Measurements from ENCODE around the gene SH3BP2. TPM values are rescaled to one million over a fixed set of nuclear protein-coding genes. Genes with fewer than 3 reads are reported as not detected.

The SH3BP2 gene
- polyA plus RNA-seq, 1 donor (not counting 4 experiments of a cell fraction or from before 2014, with no cell fraction given), result 11.2 TPM

GRCh38 chr4:2860391-2861348, 67.8 kb downstream of the SH3BP2 start:
- TF ChIP-seq CTCF (optimal IDR thresholded peaks at IDR 0.05 in 1 of 3, IDR thresholded peaks at IDR 0.05 in 1 of 3, conservative IDR thresholded peaks at IDR 0.05 in 1 of 3; ENCODE audit: extremely low read depth in 1 of 3, insufficient read depth in 2 of 3, low read length in 3 of 3) (no peak), EZH2 (IDR thresholded peaks at IDR 0.05; ENCODE audit: low read length) (no peak)
- peaks cover 17% of the 10 kb centered on the region for H4K20me1 ChIP-seq (ENCODE audit: control insufficient read depth, extremely low read depth, insufficient read depth, low read length)
- no peak for DNase-seq (ENCODE audit: low read depth, low spot score)
- no peaks in the 10 kb centered on the region for H3K9me3 ChIP-seq (ENCODE audit: control insufficient read depth, low read depth, low read length)
- H3K9ac ChIP-seq (ENCODE audit: control insufficient read depth, extremely low read depth, insufficient read depth, low read length), result no peak overlapping the region
- H3K27me3 ChIP-seq (ENCODE audit: control insufficient read depth, extremely low read depth, insufficient read depth, low read length), result no peaks in the 10 kb centered on the region
- H3K4me1 ChIP-seq (ENCODE audit: control insufficient read depth, extremely low read depth, insufficient read depth, low read length), result peaks cover 12% of the 10 kb centered on the region
- peaks cover 95% of the 10 kb centered on the region for H3K79me2 ChIP-seq (ENCODE audit: control insufficient read depth, insufficient read depth, low read length)
- dilution Hi-C loops (cut with MboI; ENCODE audit: extremely low pct_ligation_motif_present, low sequenced_read_pairs), result no loop called here
- no peak overlapping the region for H3K27ac ChIP-seq (ENCODE audit: control insufficient read depth, insufficient read depth, low read length)
- no peak overlapping the region for H2AFZ ChIP-seq (ENCODE audit: control insufficient read depth, low read length)
- no peaks in the 10 kb centered on the region for H3K36me3 ChIP-seq (ENCODE audit: control insufficient read depth in 2 of 2, extremely low read depth in 1 of 2, insufficient read depth in 2 of 2, low read length in 2 of 2)
- peaks cover 4% of the 10 kb centered on the region for H3K9me1 ChIP-seq (ENCODE audit: control insufficient read depth, extremely low read depth, insufficient read depth, low read length)
- H3K4me2 ChIP-seq (ENCODE audit: control insufficient read depth, extremely low read depth, insufficient read depth, low read depth, low read length), result no peak overlapping the region
- H3K4me3 ChIP-seq (ENCODE audit: control insufficient read depth in 2 of 3, extremely low read depth in 1 of 3, insufficient read depth in 2 of 3, low read depth in 1 of 3, low read length in 3 of 3), result no peak overlapping the region
- no peak for FAIRE-seq

GRCh38 chr4:2861631-2862436, 68.9 kb downstream of the SH3BP2 start:
- no peaks in the 10 kb centered on the region for H3K27me3 ChIP-seq (ENCODE audit: control insufficient read depth, extremely low read depth, insufficient read depth, low read length)
- H3K4me2 ChIP-seq (ENCODE audit: control insufficient read depth, extremely low read depth, insufficient read depth, low read depth, low read length), result no peak overlapping the region
- peaks cover 21% of the 10 kb centered on the region for H4K20me1 ChIP-seq (ENCODE audit: control insufficient read depth, extremely low read depth, insufficient read depth, low read length)
- TF ChIP-seq EZH2 (IDR thresholded peaks at IDR 0.05; ENCODE audit: low read length) (no peak), CTCF (optimal IDR thresholded peaks at IDR 0.05 in 1 of 3, IDR thresholded peaks at IDR 0.05 in 1 of 3, conservative IDR thresholded peaks at IDR 0.05 in 1 of 3; ENCODE audit: extremely low read depth in 1 of 3, insufficient read depth in 2 of 3, low read length in 3 of 3) (no peak)
- no peak overlapping the region for H3K4me3 ChIP-seq (ENCODE audit: control insufficient read depth in 2 of 3, extremely low read depth in 1 of 3, insufficient read depth in 2 of 3, low read depth in 1 of 3, low read length in 3 of 3)
- dilution Hi-C loops (cut with MboI; ENCODE audit: extremely low pct_ligation_motif_present, low sequenced_read_pairs), result no loop called here
- H3K36me3 ChIP-seq (ENCODE audit: control insufficient read depth in 2 of 2, extremely low read depth in 1 of 2, insufficient read depth in 2 of 2, low read length in 2 of 2), result no peaks in the 10 kb centered on the region
- no peak for DNase-seq (ENCODE audit: low read depth, low spot score)
- no peak for FAIRE-seq
- H2AFZ ChIP-seq (ENCODE audit: control insufficient read depth, low read length), result no peak overlapping the region
- no peak overlapping the region for H3K27ac ChIP-seq (ENCODE audit: control insufficient read depth, insufficient read depth, low read length)
- H3K4me1 ChIP-seq (ENCODE audit: control insufficient read depth, extremely low read depth, insufficient read depth, low read length), result peaks cover 12% of the 10 kb centered on the region
- H3K9me3 ChIP-seq (ENCODE audit: control insufficient read depth, low read depth, low read length), result no peaks in the 10 kb centered on the region
- no peak overlapping the region for H3K9ac ChIP-seq (ENCODE audit: control insufficient read depth, extremely low read depth, insufficient read depth, low read length)
- peaks cover 4% of the 10 kb centered on the region for H3K9me1 ChIP-seq (ENCODE audit: control insufficient read depth, extremely low read depth, insufficient read depth, low read length)
- H3K79me2 ChIP-seq (ENCODE audit: control insufficient read depth, insufficient read depth, low read length), result peaks cover 96% of the 10 kb centered on the region

Measured in keratinocyte (primary cell).